B cell (primary cell): ENCODE results near the gene FRMD4A. TPM values are rescaled to one million over a fixed set of nuclear protein-coding genes. Genes with fewer than 3 reads are reported as not detected.

Source experiments
- ATAC-seq: fragments of 200-7000 bp; cut with Tn5 transposase; one replicate; pipeline ENCODE4 v1.10.0; 2021; ENCODE audit warnings: low read depth, mild to moderate bottlenecking, moderate number of reproducible peaks, moderate library complexity
- CTCF ChIA-PET: fragments of 350-600 bp; sonication (Branson Sonifier 250); formaldehyde crosslinking; loops from one replicate; lab custom pipeline; 2021; ENCODE audit warnings: antibody characterized with exemption, inconsistent platforms; lab: Charles Lee
- POLR2A ChIA-PET: fragments of 350-600 bp; sonication (Branson Sonifier 250); formaldehyde crosslinking; loops from one replicate; lab custom pipeline; 2021; ENCODE audit warnings: antibody characterized with exemption; lab: Charles Lee
- DNase-seq: peaks from one replicate; pipeline ENCODE4 v3.0.0; 2013
- H2AFZ ChIP-seq: 2 replicates; pipeline ENCODE4 v1.6.1; 2012; ENCODE audit warnings: mild to moderate bottlenecking, low read depth, low read length; ENCODE audit not compliant: insufficient read depth, poor library complexity, severe bottlenecking
- H3K27ac ChIP-seq, 2 donors: 1 replicate in 1 of 2; 2 replicates in 1 of 2; pipeline ENCODE4 v1.5.1; 2012 to 2013; ENCODE audit warnings: low read length in 2 of 2, mild to moderate bottlenecking in 2 of 2, moderate library complexity in 1 of 2
- H3K27me3 ChIP-seq, 4 experiments: fragments of 200-600 bp in 1 of 4; sonication (generic) in 1 of 4; replicated peaks in 1 of 4; 1 replicate in 2 of 4; 2 replicates in 2 of 4; pipeline versions ENCODE4 v1.6.1 to v1.7.0; 2013 to 2016; ENCODE audit warnings: low read length in 3 of 4, mild to moderate bottlenecking in 2 of 4, mixed read lengths in 1 of 4, moderate library complexity in 1 of 4; ENCODE audit not compliant: insufficient read depth in 4 of 4, control insufficient read depth in 3 of 4; ENCODE audit errors: control extremely low read depth in 1 of 4
- H3K36me3 ChIP-seq, 2 experiments: replicated peaks in 1 of 2; 1 replicate in 1 of 2; 2 replicates in 1 of 2; pipeline versions ENCODE4 v1.6.1 to v1.7.1; 2013; ENCODE audit warnings: low read length in 1 of 2; ENCODE audit not compliant: insufficient read depth in 2 of 2, control insufficient read depth in 1 of 2; ENCODE audit errors: control extremely low read depth in 1 of 2, extremely low read depth in 1 of 2
- H3K4me1 ChIP-seq, 2 donors: fragments of 200-600 bp in 1 of 2; sonication (generic) in 1 of 2; 1 replicate in 1 of 2; 2 replicates in 1 of 2; pipeline versions ENCODE4 v1.5.1 to v1.6.1; 2013 to 2017; ENCODE audit warnings: low read length in 2 of 2; ENCODE audit not compliant: control insufficient read depth in 2 of 2, insufficient read depth in 2 of 2
- H3K4me2 ChIP-seq: replicated peaks from 2 replicates; pipeline ENCODE3; 2012; ENCODE audit warnings: mild to moderate bottlenecking, low read depth, low read length; ENCODE audit not compliant: poor library complexity, severe bottlenecking
- H3K4me3 ChIP-seq, 5 experiments: fragments of 200-600 bp in 1 of 5; sonication (generic) in 1 of 5; 1 replicate in 3 of 5; 2 replicates in 2 of 5; pipeline versions ENCODE4 v1.5.1 to v1.7.0; 2011 to 2016; ENCODE audit warnings: low read length in 4 of 5, mild to moderate bottlenecking in 4 of 5, low read depth in 2 of 5, control low read depth in 1 of 5, moderate library complexity in 1 of 5; ENCODE audit not compliant: insufficient read depth in 1 of 5; ENCODE audit errors: control extremely low read depth in 1 of 5, extremely low read depth in 1 of 5
- H3K79me2 ChIP-seq: fragments of 200-600 bp; sonication (generic); one replicate; pipeline ENCODE4 v1.6.0; 2016; ENCODE audit warnings: low read length; ENCODE audit not compliant: control insufficient read depth, insufficient read depth
- H3K9ac ChIP-seq: fragments of 200-600 bp; sonication (generic); 2 replicates; pipeline ENCODE4 v1.6.1; 2017; ENCODE audit warnings: mild to moderate bottlenecking, low read length, moderate library complexity
- H3K9me3 ChIP-seq, 3 donors: one replicate each; pipeline versions ENCODE4 v1.6.1 to v1.7.1; 2013; ENCODE audit warnings: low read length in 2 of 3; ENCODE audit not compliant: control insufficient read depth in 2 of 3, insufficient read depth in 1 of 3; ENCODE audit errors: control extremely low read depth in 1 of 3
- H4K20me1 ChIP-seq: 2 replicates; pipeline ENCODE4 v1.6.0; 2012; ENCODE audit warnings: mild to moderate bottlenecking, low read length; ENCODE audit not compliant: insufficient read depth, control insufficient read depth, poor library complexity, severe bottlenecking
- H3K27ac Mint-ChIP-seq: one replicate; pipeline ENCODE4 v1.8.0; 2021; ENCODE audit warnings: mixed read lengths
- H3K27me3 Mint-ChIP-seq: one replicate; pipeline ENCODE4 v1.8.0; 2021; ENCODE audit warnings: mixed read lengths
- H3K4me1 Mint-ChIP-seq: one replicate; pipeline ENCODE4 v1.8.0; 2021; ENCODE audit warnings: mixed read lengths
- H3K4me3 Mint-ChIP-seq: one replicate; pipeline ENCODE4 v1.8.0; 2021; ENCODE audit warnings: mixed read lengths
- H3K9me3 Mint-ChIP-seq: one replicate; pipeline ENCODE4 v1.8.0; 2022; ENCODE audit warnings: mixed read lengths; ENCODE audit not compliant: insufficient read depth
- EZH2 ChIP-seq: IDR thresholded peaks from 2 replicates; pipeline ENCODE4 v1.6.1; 2012; ENCODE audit warnings: borderline replicate concordance, low read depth, mild to moderate bottlenecking, moderate library complexity, low read length; ENCODE audit not compliant: insufficient read depth, poor library complexity, severe bottlenecking
- WGBS: methylation state at CpG from one replicate; pipeline ENCODE4 v1.1.5; 2013; ENCODE audit warnings: missing lambda C conversion rate; ENCODE audit not compliant: insufficient coverage; 5-methylcytosine and 5-hydroxymethylcytosine counted together
- intact Hi-C: fragments of 100-400 bp; cut with micrococcal nuclease; formaldehyde crosslinking; loops from one replicate; pipeline ENCODE4 v1.10.0; 2022
- polyA plus RNA-seq: library from polyadenylated mRNA; depleted of rRNA; stranded (reverse); fragments of >200 nt; gene quantifications from 2 replicates; pipeline ENCODE4 v1.2.3, GENCODE V29; 2012
- total RNA-seq, 2 donors: library from RNA; stranded (reverse); fragments of 120-200 nt in 1 of 2; gene quantifications; 1 replicate in 1 of 2; 2 replicates in 1 of 2; pipeline versions ENCODE4 v1.2.3 to v1.2.4, GENCODE V29; 2013 to 2022
- TF ChIP-seq, protein P1 (sequence below): fragments of 200-600 bp; IDR thresholded peaks from one replicate; pipeline ENCODE4 v1.8.0; 2022; ENCODE audit warnings: antibody characterized with exemption, mild to moderate bottlenecking

Gene FRMD4A
- total and polyA plus RNA-seq, 2 donors (not counting 1 experiment from before 2014, with no cell fraction given), result 0.76 to 3.4 TPM

DNA sequence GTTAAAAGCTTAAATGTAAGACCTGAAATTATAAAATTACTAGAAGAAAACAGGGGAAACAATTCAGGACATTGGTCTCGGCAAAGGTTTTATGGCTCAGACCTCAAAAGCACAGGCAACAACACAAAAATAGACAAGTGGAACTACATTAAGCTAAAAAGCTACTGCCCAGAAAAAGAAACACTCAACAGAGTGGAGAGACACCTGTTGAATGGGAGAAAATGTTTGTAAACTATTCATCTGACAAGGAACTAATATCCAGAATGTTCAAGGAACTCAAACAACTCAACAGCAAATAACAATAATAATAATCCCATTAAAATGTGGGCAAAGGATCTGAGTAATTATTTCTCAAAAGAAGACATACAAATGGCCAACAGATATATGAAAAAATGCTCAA lies 170.4 kb downstream of the FRMD4A start:
- TF ChIP-seq, protein P1, sequence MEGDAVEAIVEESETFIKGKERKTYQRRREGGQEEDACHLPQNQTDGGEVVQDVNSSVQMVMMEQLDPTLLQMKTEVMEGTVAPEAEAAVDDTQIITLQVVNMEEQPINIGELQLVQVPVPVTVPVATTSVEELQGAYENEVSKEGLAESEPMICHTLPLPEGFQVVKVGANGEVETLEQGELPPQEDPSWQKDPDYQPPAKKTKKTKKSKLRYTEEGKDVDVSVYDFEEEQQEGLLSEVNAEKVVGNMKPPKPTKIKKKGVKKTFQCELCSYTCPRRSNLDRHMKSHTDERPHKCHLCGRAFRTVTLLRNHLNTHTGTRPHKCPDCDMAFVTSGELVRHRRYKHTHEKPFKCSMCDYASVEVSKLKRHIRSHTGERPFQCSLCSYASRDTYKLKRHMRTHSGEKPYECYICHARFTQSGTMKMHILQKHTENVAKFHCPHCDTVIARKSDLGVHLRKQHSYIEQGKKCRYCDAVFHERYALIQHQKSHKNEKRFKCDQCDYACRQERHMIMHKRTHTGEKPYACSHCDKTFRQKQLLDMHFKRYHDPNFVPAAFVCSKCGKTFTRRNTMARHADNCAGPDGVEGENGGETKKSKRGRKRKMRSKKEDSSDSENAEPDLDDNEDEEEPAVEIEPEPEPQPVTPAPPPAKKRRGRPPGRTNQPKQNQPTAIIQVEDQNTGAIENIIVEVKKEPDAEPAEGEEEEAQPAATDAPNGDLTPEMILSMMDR, result no peak
- TF ChIP-seq EZH2, result no peak
- Histone ChIP-seq H3K9me3 (peaks cover under 1 to 4% (median 4%) of the 10 kb centered on the region in 3 donors), H3K79me2 (no peaks in the 10 kb centered on the region), H3K27ac (no peak overlapping the region), H3K36me3 (no peaks in the 10 kb centered on the region), H3K27me3 (peaks cover 0 to 16% (median 9%) of the 10 kb centered on the region in 4 experiments), H3K9ac (no peak overlapping the region), H2AFZ (no peak overlapping the region), H3K4me2 (no peak overlapping the region), H4K20me1 (no peaks in the 10 kb centered on the region), H3K4me1 (no peaks in the 10 kb centered on the region), H3K4me3 (no peak overlapping the region)
- DNase-seq (no peak), ATAC-seq (no peak)
- peaks cover 63% of the 10 kb centered on the region for H3K27me3 Mint-ChIP-seq
- no peak overlapping the region for H3K4me3 Mint-ChIP-seq
- H3K4me1 Mint-ChIP-seq, result no peaks in the 10 kb centered on the region
- CTCF ChIA-PET, result no interaction called here
- H3K9me3 Mint-ChIP-seq, result no peaks in the 10 kb centered on the region
- no peak overlapping the region for H3K27ac Mint-ChIP-seq
- intact Hi-C loops, result no loop called here
- POLR2A ChIA-PET, result no interaction called here
- WGBS, result 80% methylated on average over 1 of the region's 1 CpG

DNA sequence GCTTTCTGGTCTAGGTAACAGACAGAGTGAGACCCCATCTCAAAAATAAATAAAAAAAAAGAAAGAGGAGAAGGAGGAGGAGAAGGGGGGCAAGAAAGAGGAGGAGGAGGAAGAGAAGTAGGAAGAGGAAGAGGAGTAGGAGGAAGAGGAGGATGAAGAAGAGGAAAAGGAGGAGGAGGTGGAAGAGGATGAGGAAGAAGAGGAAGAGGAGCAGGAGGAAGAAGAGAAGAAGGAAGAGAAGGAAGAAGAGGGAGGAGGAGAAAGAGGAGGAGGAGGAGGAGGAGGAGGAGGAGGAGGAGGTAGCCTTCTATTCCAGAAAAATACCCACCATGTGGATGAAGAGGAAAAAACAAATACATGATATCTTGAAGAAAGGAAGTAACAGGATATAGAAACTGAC lies 172.1 kb downstream of the FRMD4A start:
- no peak overlapping the region for H3K4me2 ChIP-seq
- H3K27ac Mint-ChIP-seq, result no peak overlapping the region
- ATAC-seq (no peak), DNase-seq (no peak)
- H3K79me2 ChIP-seq, result no peaks in the 10 kb centered on the region
- no peak overlapping the region for H3K9ac ChIP-seq
- no peak overlapping the region for H2AFZ ChIP-seq
- no peaks in the 10 kb centered on the region for H4K20me1 ChIP-seq
- intact Hi-C loops, result no loop called here
- H3K4me3 ChIP-seq, result no peak overlapping the region
- CTCF ChIA-PET, result no interaction called here
- no peak for TF ChIP-seq EZH2
- no peaks in the 10 kb centered on the region for H3K4me1 ChIP-seq
- POLR2A ChIA-PET, result no interaction called here
- H3K9me3 Mint-ChIP-seq, result no peaks in the 10 kb centered on the region
- peaks cover 57% of the 10 kb centered on the region for H3K27me3 Mint-ChIP-seq
- no peak overlapping the region for H3K27ac ChIP-seq
- H3K4me1 Mint-ChIP-seq, result no peaks in the 10 kb centered on the region
- H3K36me3 ChIP-seq, result no peaks in the 10 kb centered on the region
- peaks cover 4 to 9% (median 6%) of the 10 kb centered on the region in 3 donors for H3K9me3 ChIP-seq
- no peak overlapping the region for H3K4me3 Mint-ChIP-seq
- H3K27me3 ChIP-seq, result peaks cover 0 to 11% (median 6%) of the 10 kb centered on the region in 4 experiments
